Body of pancreas (tissue), 4 donors: ENCODE results near the gene RYR3. TPM values are rescaled to one million over a fixed set of nuclear protein-coding genes. Genes with fewer than 3 reads are reported as not detected.

ENCODE experiments used
- ATAC-seq: fragments of 150-250 bp; one replicate; pipeline ENCODE4 v1.9.1; 2016
- DNase-seq, 4 donors: peaks; one replicate each; pipeline ENCODE4 v3.0.0-alpha.2; 2019
- H3K27ac ChIP-seq, 4 donors: fragments of 200-600 bp; sonication (generic); 1 replicate in 3 of 4; 2 replicates in 1 of 4; pipeline versions ENCODE4 v1.5.1 to v1.6.1; 2016 to 2019; ENCODE audit warnings: mild to moderate bottlenecking in 1 of 4, mixed read lengths in 1 of 4, moderate library complexity in 1 of 4
- H3K27me3 ChIP-seq, 2 donors: fragments of 200-600 bp; sonication (generic); one replicate each; pipeline ENCODE4 v1.6.0; 2016; ENCODE audit warnings: mild to moderate bottlenecking in 1 of 2
- H3K36me3 ChIP-seq, 2 donors: fragments of 200-600 bp; sonication (generic); replicated peaks in 1 of 2; 2 replicates each; pipeline ENCODE4 v1.5.1; 2016; ENCODE audit warnings: low read depth in 2 of 2; ENCODE audit not compliant: insufficient read depth in 1 of 2
- H3K4me1 ChIP-seq: fragments of 200-600 bp; sonication (generic); one replicate; pipeline ENCODE4 v1.6.0; 2016
- H3K4me3 ChIP-seq, 2 donors: fragments of 200-600 bp; sonication (generic); 1 replicate in 1 of 2; 2 replicates in 1 of 2; pipeline ENCODE4 v1.5.1; 2016 to 2019
- H3K9me3 ChIP-seq, 3 donors: fragments of 200-600 bp; sonication (generic); 1 replicate in 2 of 3; 2 replicates in 1 of 3; pipeline ENCODE4 v1.5.1; 2016
- POLR2A ChIP-seq, 3 donors: fragments of 450-650 bp; IDR thresholded peaks; one replicate each; pipeline ENCODE4 v1.6.1; 2016; ENCODE audit warnings: antibody characterized with exemption in 3 of 3, mild to moderate bottlenecking in 2 of 3
- WGBS, 2 donors: methylation state at CpG; one replicate each; pipeline ENCODE4 v1.1.5; 2017; 5-methylcytosine and 5-hydroxymethylcytosine counted together
- intact Hi-C: fragments of 100-400 bp; cut with DNase I; formaldehyde crosslinking; loops from one replicate; pipeline ENCODE4 v1.15.1; 2023
- total RNA-seq, 2 donors: library from RNA; depleted of rRNA; stranded (reverse); fragments of >200 nt; gene quantifications; one replicate each; pipeline ENCODE4 v1.1.0, GENCODE V29; 2016
- TF ChIP-seq, protein P1 (sequence below), 7 experiments: fragments of 450-650 bp in 4 of 7; fragments of 200-600 bp in 3 of 7; sonication (generic) in 3 of 7; IDR thresholded peaks; one replicate each; pipeline ENCODE4 v1.5.1; 2016 to 2019; ENCODE audit warnings: antibody characterized with exemption in 7 of 7

RYR3 gene
- total RNA-seq, 2 donors from 2014 or later, result 0.26 to 0.66 TPM

DNA sequence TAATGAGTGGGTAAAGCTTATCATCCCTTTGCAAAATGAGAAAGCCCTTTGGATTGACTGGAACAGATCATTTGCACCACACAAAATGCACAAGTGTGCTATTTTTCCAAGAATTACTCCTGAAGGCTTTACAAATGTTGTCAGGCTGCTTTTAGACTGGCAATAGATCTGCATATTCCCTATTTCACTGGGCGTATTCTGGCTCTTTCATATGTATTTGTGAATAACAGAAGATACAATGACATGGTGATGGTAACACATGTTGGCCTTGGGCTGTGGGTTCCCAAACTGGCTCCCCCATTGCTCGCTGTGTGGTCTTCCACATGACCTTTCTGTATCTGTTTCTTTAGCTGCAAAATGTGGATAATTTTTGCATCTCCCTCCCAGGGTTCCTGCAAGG lies 354.2 kb downstream of the RYR3 start:
- no peaks in the 10 kb centered on the region for H3K9me3 ChIP-seq
- H3K36me3 ChIP-seq, result no peaks in the 10 kb centered on the region
- no peak overlapping the region for H3K4me3 ChIP-seq
- 86 to 87% methylated on average over 2 of the region's 2 CpGs for WGBS, 2 donors
- DNase-seq (no peak), ATAC-seq (no peak)
- H3K27me3 ChIP-seq, result no peaks in the 10 kb centered on the region
- no peaks in the 10 kb centered on the region for H3K4me1 ChIP-seq
- TF ChIP-seq POLR2A (IDR thresholded peaks at IDR 0.05), result no peak
- TF ChIP-seq, protein P1, sequence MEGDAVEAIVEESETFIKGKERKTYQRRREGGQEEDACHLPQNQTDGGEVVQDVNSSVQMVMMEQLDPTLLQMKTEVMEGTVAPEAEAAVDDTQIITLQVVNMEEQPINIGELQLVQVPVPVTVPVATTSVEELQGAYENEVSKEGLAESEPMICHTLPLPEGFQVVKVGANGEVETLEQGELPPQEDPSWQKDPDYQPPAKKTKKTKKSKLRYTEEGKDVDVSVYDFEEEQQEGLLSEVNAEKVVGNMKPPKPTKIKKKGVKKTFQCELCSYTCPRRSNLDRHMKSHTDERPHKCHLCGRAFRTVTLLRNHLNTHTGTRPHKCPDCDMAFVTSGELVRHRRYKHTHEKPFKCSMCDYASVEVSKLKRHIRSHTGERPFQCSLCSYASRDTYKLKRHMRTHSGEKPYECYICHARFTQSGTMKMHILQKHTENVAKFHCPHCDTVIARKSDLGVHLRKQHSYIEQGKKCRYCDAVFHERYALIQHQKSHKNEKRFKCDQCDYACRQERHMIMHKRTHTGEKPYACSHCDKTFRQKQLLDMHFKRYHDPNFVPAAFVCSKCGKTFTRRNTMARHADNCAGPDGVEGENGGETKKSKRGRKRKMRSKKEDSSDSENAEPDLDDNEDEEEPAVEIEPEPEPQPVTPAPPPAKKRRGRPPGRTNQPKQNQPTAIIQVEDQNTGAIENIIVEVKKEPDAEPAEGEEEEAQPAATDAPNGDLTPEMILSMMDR (IDR thresholded peaks at IDR 0.05), result no peak
- no peak overlapping the region for H3K27ac ChIP-seq
- intact Hi-C loops, result no loop called here

DNA sequence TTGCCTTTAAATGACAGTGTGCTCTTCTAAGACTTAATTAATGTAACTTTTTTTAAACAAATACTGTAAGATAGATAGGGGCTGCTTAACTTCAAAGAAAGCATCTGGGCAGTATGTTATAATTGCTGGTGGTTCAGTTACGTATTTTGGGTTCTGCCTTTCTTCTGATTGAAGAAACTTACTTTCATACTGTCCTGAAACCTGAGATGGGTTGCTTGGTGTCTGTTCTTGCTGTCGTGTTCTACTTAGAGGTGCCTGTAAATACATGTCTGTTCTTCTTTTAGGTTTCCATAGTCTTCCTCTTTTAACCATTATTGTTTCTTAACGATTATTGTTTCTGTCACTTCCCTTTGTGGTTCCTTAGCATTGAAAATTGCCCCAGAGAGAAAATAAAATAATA lies 359.8 kb downstream of the RYR3 start:
- intact Hi-C loops, result no loop called here
- ATAC-seq (no peak), DNase-seq (no peak)
- WGBS, 2 donors, result 34 to 41% methylated on average over 3 of the region's 3 CpGs
- Histone ChIP-seq H3K4me1 (no peaks in the 10 kb centered on the region), H3K27me3 (no peaks in the 10 kb centered on the region), H3K4me3 (no peak overlapping the region), H3K27ac (no peak overlapping the region), H3K9me3 (no peaks in the 10 kb centered on the region), H3K36me3 (no peaks in the 10 kb centered on the region)
- TF ChIP-seq, protein P1 (IDR thresholded peaks at IDR 0.05), result no peak
- TF ChIP-seq POLR2A (IDR thresholded peaks at IDR 0.05), result no peak

DNA sequence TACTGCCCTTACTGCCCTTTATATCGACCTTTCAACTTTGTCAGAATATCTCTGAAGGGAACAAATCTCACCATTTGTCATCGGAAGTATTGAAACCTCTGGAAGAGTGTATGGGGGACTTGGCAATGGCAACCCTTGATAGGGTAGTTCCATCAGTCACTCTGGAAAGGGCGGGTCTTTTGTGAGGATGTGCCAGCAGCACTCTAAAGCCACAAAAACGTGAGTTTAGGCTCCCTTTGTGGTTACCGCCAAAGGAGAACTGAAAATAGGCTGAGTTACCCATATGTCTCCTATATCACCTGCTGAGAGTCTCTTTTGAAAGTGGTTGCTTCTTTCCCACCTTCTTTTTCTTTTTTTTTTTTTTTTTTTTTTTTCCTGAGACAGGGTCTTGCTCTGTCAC lies 360.7 kb downstream of the RYR3 start:
- DNase-seq (no peak), ATAC-seq (no peak)
- no peaks in the 10 kb centered on the region for H3K27me3 ChIP-seq
- intact Hi-C loops, result no loop called here
- WGBS, 2 donors, result 51 to 57% methylated on average over 5 of the region's 5 CpGs
- H3K4me1 ChIP-seq, result no peaks in the 10 kb centered on the region
- TF ChIP-seq POLR2A (IDR thresholded peaks at IDR 0.05), result no peak
- TF ChIP-seq, protein P1 (IDR thresholded peaks at IDR 0.05), result no peak
- H3K36me3 ChIP-seq, result no peaks in the 10 kb centered on the region
- H3K4me3 ChIP-seq, result no peak overlapping the region
- no peak overlapping the region for H3K27ac ChIP-seq
- H3K9me3 ChIP-seq, result no peaks in the 10 kb centered on the region

DNA sequence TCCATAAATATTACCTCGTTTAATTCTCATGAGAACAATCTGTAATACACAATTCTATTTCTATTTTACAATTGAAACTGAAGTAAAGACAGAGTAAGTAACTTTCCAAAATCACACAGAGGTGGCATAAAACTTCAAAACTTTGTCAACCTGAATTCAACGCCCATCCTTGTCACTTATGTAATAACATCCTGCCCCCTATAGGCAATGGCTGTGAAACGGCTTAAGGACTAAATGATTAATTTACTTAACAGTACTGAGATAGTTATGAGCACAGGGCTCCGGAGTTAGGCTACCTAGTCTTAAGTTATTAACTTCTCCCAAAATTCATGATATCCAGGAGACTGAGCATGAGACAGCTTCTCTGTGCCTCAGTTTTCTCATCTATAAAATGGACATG lies 364.5 kb downstream of the RYR3 start:
- Histone ChIP-seq H3K27me3 (no peaks in the 10 kb centered on the region), H3K4me1 (no peaks in the 10 kb centered on the region), H3K36me3 (no peaks in the 10 kb centered on the region), H3K4me3 (no peak overlapping the region), H3K9me3 (no peaks in the 10 kb centered on the region), H3K27ac (no peak overlapping the region)
- ATAC-seq (no peak), DNase-seq (no peak)
- WGBS, 2 donors, result 17 to 20% methylated on average over 4 of the region's 4 CpGs
- TF ChIP-seq POLR2A (IDR thresholded peaks at IDR 0.05), result no peak
- TF ChIP-seq, protein P1 (IDR thresholded peaks at IDR 0.05), result peak in 3 of 7 experiments; percentile 7 to 27 (median 25)
- intact Hi-C loops, result no loop called here

DNA sequence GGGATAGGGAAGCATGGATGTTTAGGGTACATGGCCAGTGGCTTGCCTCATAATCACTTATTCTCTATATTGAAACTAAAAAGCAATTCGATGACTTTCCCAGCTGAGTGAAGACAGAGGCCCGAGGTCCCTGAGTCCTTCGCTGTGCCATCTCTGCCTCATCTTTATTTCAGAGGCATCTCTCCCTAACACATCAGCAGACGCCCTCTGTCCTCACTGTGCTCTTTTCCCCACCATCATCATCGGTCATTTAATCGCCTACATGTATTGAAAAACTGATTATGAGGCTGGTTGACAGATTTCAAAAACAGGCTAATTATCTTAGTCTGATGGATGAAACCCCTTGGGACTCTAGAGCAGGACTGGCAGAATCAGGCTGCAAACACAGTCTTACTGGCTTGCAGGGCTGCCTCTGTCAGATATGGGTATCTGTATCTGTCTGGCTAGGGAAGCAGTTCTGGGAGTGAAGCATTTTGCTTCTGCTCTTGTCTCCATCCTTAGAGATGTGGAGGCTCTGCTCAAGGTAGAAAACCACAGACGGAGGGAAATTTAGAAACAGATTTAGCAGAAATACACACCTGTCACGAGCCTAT lies 366.6 kb downstream of the RYR3 start:
- H3K4me3 ChIP-seq, result no peak overlapping the region
- DNase-seq, result no peak
- no peak overlapping the region for H3K27ac ChIP-seq
- H3K27me3 ChIP-seq, result no peaks in the 10 kb centered on the region
- intact Hi-C loops, result no loop called here
- 61 to 66% methylated on average over 8 of the region's 8 CpGs for WGBS, 2 donors
- ATAC-seq, result no peak
- H3K4me1 ChIP-seq, result no peaks in the 10 kb centered on the region
- no peak for TF ChIP-seq POLR2A (IDR thresholded peaks at IDR 0.05)
- TF ChIP-seq, protein P1 (IDR thresholded peaks at IDR 0.05), result no peak
- no peaks in the 10 kb centered on the region for H3K9me3 ChIP-seq
- H3K36me3 ChIP-seq, result no peaks in the 10 kb centered on the region
